PFSK-1 (cell line): ENCODE results near the gene PROX1.
A peak's percentile ranks its signal among the peaks of the same experiment; 100 is the strongest.

Source experiments
- FOXP2 ChIP-seq: optimal IDR thresholded peaks from 2 replicates; pipeline ENCODE3; 2011; ENCODE audit warnings: borderline replicate concordance, control low read depth, inconsistent platforms; ENCODE audit not compliant: insufficient read depth; ENCODE audit errors: extremely low read length, extremely low read depth
- POLR2AphosphoS5 ChIP-seq: IDR thresholded peaks from 2 replicates; pipeline ENCODE4 v1.6.1; 2012; ENCODE audit warnings: low read depth, mild to moderate bottlenecking, control low read depth, low read length, moderate library complexity
- REST ChIP-seq, 2 experiments: IDR thresholded peaks; 2 replicates each; pipeline versions ENCODE4 v1.6.1 to v1.8.0; 2011 to 2012; ENCODE audit warnings: low read depth in 2 of 2, low read length in 2 of 2, control low read depth in 1 of 2, inconsistent platforms in 1 of 2, mild to moderate bottlenecking in 1 of 2, moderate library complexity in 1 of 2; ENCODE audit not compliant: insufficient read depth in 1 of 2
- SIN3A ChIP-seq: IDR thresholded peaks from 2 replicates; pipeline ENCODE4 v1.6.1; 2012; ENCODE audit warnings: mild to moderate bottlenecking, low read length, moderate library complexity, borderline replicate concordance; ENCODE audit not compliant: insufficient read depth
- TAF1 ChIP-seq: IDR thresholded peaks from 2 replicates; pipeline ENCODE4 v1.6.1; 2012; ENCODE audit warnings: low read length, control low read depth, borderline replicate concordance; ENCODE audit not compliant: insufficient read depth

Gene PROX1

GRCh38 chr1:213987422-213987926 is 299 bp upstream of the PROX1 start:
- TF ChIP-seq TAF1 = no peak
- TF ChIP-seq FOXP2 = peak; percentile 79

GRCh38 chr1:213988507-213989001 is 781 bp downstream of the PROX1 start:
- no peak for TF ChIP-seq TAF1
- TF ChIP-seq REST (IDR thresholded peaks at IDR 0.05; ENCODE audit: insufficient read depth in 1 of 2, low read depth in 2 of 2, low read length in 2 of 2) = no peak
- TF ChIP-seq SIN3A = no peak; the same call in 1 of the 2 replicates
- no peak for TF ChIP-seq FOXP2
- no peak for TF ChIP-seq POLR2AphosphoS5

- TF ChIP-seq REST (IDR thresholded peaks at IDR 0.05; ENCODE audit: insufficient read depth in 1 of 2, low read depth in 2 of 2, low read length in 2 of 2) = no peak
- no peak for TF ChIP-seq SIN3A
- no peak for TF ChIP-seq POLR2AphosphoS5
Measured at GRCh38 chr1:213989002-213989855, 1.5 kb downstream of the PROX1 start.

GRCh38 chr1:213993929-213994328 is 6.2 kb downstream of the PROX1 start:
- TF ChIP-seq SIN3A = no peak
- TF ChIP-seq REST (IDR thresholded peaks at IDR 0.05; ENCODE audit: insufficient read depth in 1 of 2, low read depth in 2 of 2, low read length in 2 of 2) = no peak
- TF ChIP-seq POLR2AphosphoS5 = no peak
- no peak for TF ChIP-seq TAF1
- TF ChIP-seq FOXP2 = no peak

GRCh38 chr1:213994888-213995287 is 7.1 kb downstream of the PROX1 start:
- TF ChIP-seq REST (IDR thresholded peaks at IDR 0.05; ENCODE audit: insufficient read depth in 1 of 2, low read depth in 2 of 2, low read length in 2 of 2) (no peak), SIN3A (no peak), POLR2AphosphoS5 (no peak), TAF1 (no peak), FOXP2 (no peak)
